PFSK-1 (cell line): Measurements from ENCODE around the gene ZNF497.

ENCODE experiments used
- FOXP2 ChIP-seq: optimal IDR thresholded peaks from 2 replicates; pipeline ENCODE3; 2011; ENCODE audit warnings: borderline replicate concordance, control low read depth, inconsistent platforms; ENCODE audit not compliant: insufficient read depth; ENCODE audit errors: extremely low read length, extremely low read depth
- POLR2AphosphoS5 ChIP-seq: IDR thresholded peaks from 2 replicates; pipeline ENCODE4 v1.6.1; 2012; ENCODE audit warnings: low read depth, mild to moderate bottlenecking, control low read depth, low read length, moderate library complexity
- SIN3A ChIP-seq: IDR thresholded peaks from 2 replicates; pipeline ENCODE4 v1.6.1; 2012; ENCODE audit warnings: mild to moderate bottlenecking, low read length, moderate library complexity, borderline replicate concordance; ENCODE audit not compliant: insufficient read depth
- TAF1 ChIP-seq: IDR thresholded peaks from 2 replicates; pipeline ENCODE4 v1.6.1; 2012; ENCODE audit warnings: low read length, control low read depth, borderline replicate concordance; ENCODE audit not compliant: insufficient read depth
- TF ChIP-seq, protein P1 (sequence below), 2 experiments: IDR thresholded peaks; 2 replicates each; pipeline versions ENCODE4 v1.6.1 to v1.8.0; 2011 to 2012; ENCODE audit warnings: low read depth in 2 of 2, low read length in 2 of 2, control low read depth in 1 of 2, inconsistent platforms in 1 of 2, mild to moderate bottlenecking in 1 of 2, moderate library complexity in 1 of 2; ENCODE audit not compliant: insufficient read depth in 1 of 2

ZNF497 gene

DNA sequence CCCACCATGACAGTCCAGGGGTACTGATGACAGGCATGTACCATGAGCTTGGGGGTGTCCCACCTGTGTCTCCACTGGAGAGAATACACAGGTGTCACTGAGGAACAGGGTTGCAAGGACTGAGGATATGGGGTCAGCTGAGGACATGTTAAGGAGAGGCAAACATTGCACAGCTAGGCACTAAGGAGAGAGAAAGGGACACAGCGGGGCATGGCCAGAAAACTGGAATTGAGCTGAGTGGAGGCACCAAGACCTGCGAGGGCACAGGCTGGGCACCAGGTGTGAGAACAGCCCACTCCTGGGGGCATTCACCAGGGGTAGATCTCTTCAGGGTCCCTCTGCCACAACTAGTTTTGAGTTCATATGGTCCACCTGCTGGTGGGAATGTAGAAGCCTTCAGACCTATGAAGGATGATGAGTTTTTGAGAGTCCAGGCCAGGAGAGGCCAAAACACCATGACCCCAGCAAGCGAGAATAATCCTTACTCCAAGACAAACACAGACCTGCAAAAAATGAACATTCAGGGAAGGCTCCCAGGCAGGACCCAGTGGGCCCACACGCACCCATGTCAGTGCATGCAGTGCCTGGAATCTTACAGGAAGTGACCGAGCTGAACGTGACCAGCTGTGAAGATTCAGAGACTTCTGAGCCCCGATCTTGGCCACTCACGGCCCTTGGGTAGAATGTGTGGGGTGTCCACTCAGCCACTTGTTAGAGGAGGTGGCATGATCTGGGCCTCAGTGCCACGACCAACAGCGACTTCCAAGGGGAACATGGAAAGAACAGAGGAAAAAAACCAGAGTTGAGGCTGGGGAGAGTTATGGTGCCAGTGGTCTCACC is 44.5 kb upstream of the ZNF497 start:
- TF ChIP-seq, protein P1, sequence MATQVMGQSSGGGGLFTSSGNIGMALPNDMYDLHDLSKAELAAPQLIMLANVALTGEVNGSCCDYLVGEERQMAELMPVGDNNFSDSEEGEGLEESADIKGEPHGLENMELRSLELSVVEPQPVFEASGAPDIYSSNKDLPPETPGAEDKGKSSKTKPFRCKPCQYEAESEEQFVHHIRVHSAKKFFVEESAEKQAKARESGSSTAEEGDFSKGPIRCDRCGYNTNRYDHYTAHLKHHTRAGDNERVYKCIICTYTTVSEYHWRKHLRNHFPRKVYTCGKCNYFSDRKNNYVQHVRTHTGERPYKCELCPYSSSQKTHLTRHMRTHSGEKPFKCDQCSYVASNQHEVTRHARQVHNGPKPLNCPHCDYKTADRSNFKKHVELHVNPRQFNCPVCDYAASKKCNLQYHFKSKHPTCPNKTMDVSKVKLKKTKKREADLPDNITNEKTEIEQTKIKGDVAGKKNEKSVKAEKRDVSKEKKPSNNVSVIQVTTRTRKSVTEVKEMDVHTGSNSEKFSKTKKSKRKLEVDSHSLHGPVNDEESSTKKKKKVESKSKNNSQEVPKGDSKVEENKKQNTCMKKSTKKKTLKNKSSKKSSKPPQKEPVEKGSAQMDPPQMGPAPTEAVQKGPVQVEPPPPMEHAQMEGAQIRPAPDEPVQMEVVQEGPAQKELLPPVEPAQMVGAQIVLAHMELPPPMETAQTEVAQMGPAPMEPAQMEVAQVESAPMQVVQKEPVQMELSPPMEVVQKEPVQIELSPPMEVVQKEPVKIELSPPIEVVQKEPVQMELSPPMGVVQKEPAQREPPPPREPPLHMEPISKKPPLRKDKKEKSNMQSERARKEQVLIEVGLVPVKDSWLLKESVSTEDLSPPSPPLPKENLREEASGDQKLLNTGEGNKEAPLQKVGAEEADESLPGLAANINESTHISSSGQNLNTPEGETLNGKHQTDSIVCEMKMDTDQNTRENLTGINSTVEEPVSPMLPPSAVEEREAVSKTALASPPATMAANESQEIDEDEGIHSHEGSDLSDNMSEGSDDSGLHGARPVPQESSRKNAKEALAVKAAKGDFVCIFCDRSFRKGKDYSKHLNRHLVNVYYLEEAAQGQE (IDR thresholded peaks at IDR 0.05; ENCODE audit: insufficient read depth in 1 of 2, low read depth in 2 of 2, low read length in 2 of 2): no peak
- TF ChIP-seq POLR2AphosphoS5: no peak
- TF ChIP-seq SIN3A: no peak
- no peak for TF ChIP-seq TAF1
- TF ChIP-seq FOXP2: no peak

- TF ChIP-seq FOXP2 (no peak), POLR2AphosphoS5 (no peak), SIN3A (no peak), TAF1 (no peak)
- TF ChIP-seq, protein P1 (IDR thresholded peaks at IDR 0.05; ENCODE audit: insufficient read depth in 1 of 2, low read depth in 2 of 2, low read length in 2 of 2): no peak
Observed at GRCh38 chr19:58401840-58402421, 39.4 kb upstream of the ZNF497 start.

GRCh38 chr19:58400916-58401839 is 38.6 kb upstream of the ZNF497 start:
- no peak for TF ChIP-seq SIN3A
- TF ChIP-seq TAF1: peak; percentile 74; the same call in 1 of the 2 replicates
- TF ChIP-seq POLR2AphosphoS5: peak; percentile 82
- TF ChIP-seq FOXP2: peak; percentile 96
- TF ChIP-seq, protein P1 (IDR thresholded peaks at IDR 0.05; ENCODE audit: insufficient read depth in 1 of 2, low read depth in 2 of 2, low read length in 2 of 2): no peak

- no peak for TF ChIP-seq POLR2AphosphoS5
- no peak for TF ChIP-seq SIN3A
- TF ChIP-seq, protein P1 (IDR thresholded peaks at IDR 0.05; ENCODE audit: insufficient read depth in 1 of 2, low read depth in 2 of 2, low read length in 2 of 2): no peak
- no peak for TF ChIP-seq FOXP2
- no peak for TF ChIP-seq TAF1
Observed at GRCh38 chr19:58400316-58400915, 37.9 kb upstream of the ZNF497 start.
